ENCODE measurements around the gene CCDC59. TPM values are rescaled to one million over a fixed set of nuclear protein-coding genes. Genes with fewer than 3 reads are reported as not detected.
A peak's percentile ranks its signal among the peaks of the same experiment; 100 is the strongest.

The CCDC59 gene
- total and polyA plus RNA-seq, 10 of the 15 experiments (the other 5 are each of a cell fraction or from before 2014, with no cell fraction given) = 30.4 to 128 (median 84.0) TPM

DNA sequence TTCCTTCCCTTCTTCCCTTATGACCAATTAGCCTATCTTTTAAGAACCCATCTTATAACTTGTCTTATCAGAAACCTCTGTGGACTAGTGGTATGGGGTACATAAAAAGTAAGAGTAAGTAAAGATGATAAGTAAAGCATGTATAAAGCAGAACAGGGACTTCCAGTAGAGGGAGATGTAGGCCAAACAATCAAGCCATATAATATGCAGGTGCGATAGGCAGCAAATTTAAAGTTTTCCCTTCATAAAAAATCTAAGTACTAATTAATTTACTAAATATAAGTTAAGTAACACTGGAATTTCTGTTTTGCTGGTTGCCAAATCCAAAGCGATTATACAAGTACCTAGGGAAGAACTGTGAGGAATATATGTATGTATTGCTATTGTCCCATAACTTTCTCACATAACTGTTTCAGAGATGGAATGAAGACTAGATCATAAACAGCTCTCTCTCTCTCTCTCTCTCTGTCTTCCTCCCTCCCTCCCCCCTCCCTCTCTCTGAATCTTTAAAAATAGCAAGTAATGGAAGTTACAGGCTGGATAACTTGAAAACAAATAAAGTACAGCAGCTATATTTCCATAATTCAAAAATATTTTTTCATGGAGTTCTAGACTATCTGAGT lies 25.9 kb upstream of the CCDC59 start:
- ATAC-seq (peak; percentile 76), FAIRE-seq (no peak), DNase-seq (ENCODE audit: low read depth, low spot score) (no peak)
- no TSS peak for BruUV-seq (replicated peaks)
- intact Hi-C loops (cut with micrococcal nuclease; ENCODE audit: unreplicated experiment) = loop anchor here (5.0 kb wide), 1 partner anchor 243 kb away; no protein-coding TSS in a partner anchor
- ChIA-PET POLR2A (no interaction called here), SMC1A (ENCODE audit: uncharacterized antibody, unreplicated experiment) (interaction anchor here (0.6 to 2.1 kb wide), 7 partner anchors 133 to 301 kb away, joined by 3 to 6 read pairs (median 3); no protein-coding TSS in a partner anchor), RAD21 (ENCODE audit: unreplicated experiment) (interaction anchor here (0.6 to 1.6 kb wide), 4 partner anchors 135 to 145 kb away, joined by 3 to 5 read pairs (median 4); no protein-coding TSS in a partner anchor), CTCF (interaction anchor here (0.8 to 1.8 kb wide), 10 partner anchors 11 to 1092 kb away, joined by 3 to 9 read pairs (median 6); partner anchors contain the start of gene TMTC2)
- no peaks in the 10 kb centered on the region; the same call in 2 of the 3 replicates for H3K9me3 ChIP-seq (replicated peaks; ENCODE audit: control insufficient read depth, insufficient read depth, low read length)
- no peak overlapping the region for H3K9ac ChIP-seq (ENCODE audit: control insufficient read depth, insufficient read depth, low read length)
- H4K20me1 ChIP-seq (ENCODE audit: control insufficient read depth, insufficient read depth) = no peaks in the 10 kb centered on the region
- no peaks in the 10 kb centered on the region for H3K79me2 ChIP-seq (ENCODE audit: control insufficient read depth, insufficient read depth, low read length)
- H3K27me3 ChIP-seq (replicated peaks in 1 of 2; ENCODE audit: control insufficient read depth in 2 of 2, insufficient read depth in 2 of 2, low read length in 1 of 2) = no peaks in the 10 kb centered on the region
- H3K4me3 ChIP-seq = no peak overlapping the region
- WGBS (ENCODE audit: insufficient coverage, insufficient replicate concordance, low lambda C conversion rate, missing lambda C conversion rate) = 96% methylated on average over 2 of the region's 2 CpGs
- no peak overlapping the region for H2AFZ ChIP-seq (ENCODE audit: control insufficient read depth, low read depth, low read length)
- no peak overlapping the region for H3K27ac ChIP-seq (ENCODE audit: control insufficient read depth, insufficient read depth)
- H3K36me3 ChIP-seq (ENCODE audit: control insufficient read depth in 2 of 2, insufficient read depth in 2 of 2, low read length in 1 of 2) = peaks cover 0 to 5% of the 10 kb centered on the region in 2 experiments; a peak in 1 of 4 replicates
- in situ Hi-C loops (cut with MboI) = no loop called here
- no peak overlapping the region for H3K4me2 ChIP-seq (ENCODE audit: control insufficient read depth, insufficient read depth)
- H3K4me1 ChIP-seq (ENCODE audit: control insufficient read depth, insufficient read depth, low read length) = no peaks in the 10 kb centered on the region
- TF ChIP-seq RBBP5 (conservative IDR thresholded peaks at IDR 0.05) (no peak), BACH1 (IDR thresholded peaks at IDR 0.05; ENCODE audit: borderline replicate concordance) (no peak), SMC3 (IDR thresholded peaks at IDR 0.05; ENCODE audit: borderline replicate concordance, low read length) (peak; percentile 26; the same call in 1 of the 2 replicates), CEBPB (IDR thresholded peaks at IDR 0.05; ENCODE audit: borderline replicate concordance in 1 of 2, low read depth in 2 of 2, low read length in 2 of 2) (no peak), RAD51 (IDR thresholded peaks at IDR 0.05) (no peak), ZZZ3 (IDR thresholded peaks at IDR 0.05; ENCODE audit: control insufficient read depth, insufficient read length, low read depth) (no peak), SMARCA5 (IDR thresholded peaks at IDR 0.05) (no peak), FOXM1 (IDR thresholded peaks at IDR 0.05; ENCODE audit: low read depth, low read length) (no peak), FOS (IDR thresholded peaks at IDR 0.05; ENCODE audit: borderline replicate concordance, extremely low read depth, insufficient read length) (no peak), TARDBP (IDR thresholded peaks at IDR 0.05; ENCODE audit: borderline replicate concordance) (no peak), ZNF384 (IDR thresholded peaks at IDR 0.05; ENCODE audit: borderline replicate concordance, low read depth, low read length) (no peak)
- TF ChIP-seq, protein P1, sequence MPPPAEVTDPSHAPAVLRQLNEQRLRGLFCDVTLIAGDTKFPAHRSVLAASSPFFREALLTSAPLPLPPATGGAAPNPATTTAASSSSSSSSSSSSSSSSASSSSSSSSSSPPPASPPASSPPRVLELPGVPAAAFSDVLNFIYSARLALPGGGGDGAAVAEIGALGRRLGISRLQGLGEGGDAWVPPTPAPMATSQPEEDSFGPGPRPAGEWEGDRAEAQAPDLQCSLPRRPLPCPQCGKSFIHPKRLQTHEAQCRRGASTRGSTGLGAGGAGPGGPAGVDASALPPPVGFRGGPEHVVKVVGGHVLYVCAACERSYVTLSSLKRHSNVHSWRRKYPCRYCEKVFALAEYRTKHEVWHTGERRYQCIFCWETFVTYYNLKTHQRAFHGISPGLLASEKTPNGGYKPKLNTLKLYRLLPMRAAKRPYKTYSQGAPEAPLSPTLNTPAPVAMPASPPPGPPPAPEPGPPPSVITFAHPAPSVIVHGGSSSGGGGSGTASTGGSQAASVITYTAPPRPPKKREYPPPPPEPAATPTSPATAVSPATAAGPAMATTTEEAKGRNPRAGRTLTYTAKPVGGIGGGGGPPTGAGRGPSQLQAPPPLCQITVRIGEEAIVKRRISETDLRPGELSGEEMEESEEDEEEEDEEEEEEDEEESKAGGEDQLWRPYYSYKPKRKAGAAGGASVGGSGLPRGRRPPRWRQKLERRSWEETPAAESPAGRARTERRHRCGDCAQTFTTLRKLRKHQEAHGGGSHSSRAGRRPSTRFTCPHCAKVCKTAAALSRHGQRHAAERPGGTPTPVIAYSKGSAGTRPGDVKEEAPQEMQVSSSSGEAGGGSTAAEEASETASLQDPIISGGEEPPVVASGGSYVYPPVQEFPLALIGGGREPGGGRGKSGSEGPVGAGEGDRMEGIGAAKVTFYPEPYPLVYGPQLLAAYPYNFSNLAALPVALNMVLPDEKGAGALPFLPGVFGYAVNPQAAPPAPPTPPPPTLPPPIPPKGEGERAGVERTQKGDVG (CRISPR knock-in tag; IDR thresholded peaks at IDR 0.05) = no peak
- TF ChIP-seq, protein P2, sequence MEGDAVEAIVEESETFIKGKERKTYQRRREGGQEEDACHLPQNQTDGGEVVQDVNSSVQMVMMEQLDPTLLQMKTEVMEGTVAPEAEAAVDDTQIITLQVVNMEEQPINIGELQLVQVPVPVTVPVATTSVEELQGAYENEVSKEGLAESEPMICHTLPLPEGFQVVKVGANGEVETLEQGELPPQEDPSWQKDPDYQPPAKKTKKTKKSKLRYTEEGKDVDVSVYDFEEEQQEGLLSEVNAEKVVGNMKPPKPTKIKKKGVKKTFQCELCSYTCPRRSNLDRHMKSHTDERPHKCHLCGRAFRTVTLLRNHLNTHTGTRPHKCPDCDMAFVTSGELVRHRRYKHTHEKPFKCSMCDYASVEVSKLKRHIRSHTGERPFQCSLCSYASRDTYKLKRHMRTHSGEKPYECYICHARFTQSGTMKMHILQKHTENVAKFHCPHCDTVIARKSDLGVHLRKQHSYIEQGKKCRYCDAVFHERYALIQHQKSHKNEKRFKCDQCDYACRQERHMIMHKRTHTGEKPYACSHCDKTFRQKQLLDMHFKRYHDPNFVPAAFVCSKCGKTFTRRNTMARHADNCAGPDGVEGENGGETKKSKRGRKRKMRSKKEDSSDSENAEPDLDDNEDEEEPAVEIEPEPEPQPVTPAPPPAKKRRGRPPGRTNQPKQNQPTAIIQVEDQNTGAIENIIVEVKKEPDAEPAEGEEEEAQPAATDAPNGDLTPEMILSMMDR (IDR thresholded peaks at IDR 0.05 in 2 of 3, conservative IDR thresholded peaks at IDR 0.05 in 1 of 3; ENCODE audit: control insufficient read depth in 2 of 3, extremely low read depth in 1 of 3, insufficient read depth in 1 of 3, low read depth in 3 of 3, low read length in 3 of 3) = peak; percentile 28 to 54 (median 30); a peak in 4 of 6 replicates
- TF ChIP-seq, protein P3, sequence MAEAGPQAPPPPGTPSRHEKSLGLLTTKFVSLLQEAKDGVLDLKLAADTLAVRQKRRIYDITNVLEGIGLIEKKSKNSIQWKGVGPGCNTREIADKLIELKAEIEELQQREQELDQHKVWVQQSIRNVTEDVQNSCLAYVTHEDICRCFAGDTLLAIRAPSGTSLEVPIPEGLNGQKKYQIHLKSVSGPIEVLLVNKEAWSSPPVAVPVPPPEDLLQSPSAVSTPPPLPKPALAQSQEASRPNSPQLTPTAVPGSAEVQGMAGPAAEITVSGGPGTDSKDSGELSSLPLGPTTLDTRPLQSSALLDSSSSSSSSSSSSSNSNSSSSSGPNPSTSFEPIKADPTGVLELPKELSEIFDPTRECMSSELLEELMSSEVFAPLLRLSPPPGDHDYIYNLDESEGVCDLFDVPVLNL (IDR thresholded peaks at IDR 0.05; ENCODE audit: low read depth, low read length) = no peak

Measured in GM12878 (cell line).